ENCODE results near the gene CNTN6.

GRCh38 chr3:1103525-1103924 is 10.7 kb downstream of the CNTN6 start:
- TF ChIP-seq CTCF (IDR thresholded peaks at IDR 0.05 in 2 of 3, conservative IDR thresholded peaks at IDR 0.05 in 1 of 3; ENCODE audit: borderline replicate concordance in 1 of 3, insufficient read depth in 1 of 3, low read depth in 2 of 3, low read length in 2 of 3) (no peak), POLR2AphosphoS5 (IDR thresholded peaks at IDR 0.05; ENCODE audit: low read depth, low read length) (no peak), YY1 (IDR thresholded peaks at IDR 0.05; ENCODE audit: extremely low read depth, insufficient replicate concordance, low read depth, low read length) (no peak), ZNF274 (IDR thresholded peaks at IDR 0.05; ENCODE audit: low read depth, low read length) (no peak), EGR1 (IDR thresholded peaks at IDR 0.05; ENCODE audit: low read depth) (no peak), POLR2A (IDR thresholded peaks at IDR 0.05; ENCODE audit: borderline replicate concordance, extremely low read depth, insufficient read depth, insufficient read length) (no peak), MAX (IDR thresholded peaks at IDR 0.05) (no peak), EZH2 (IDR thresholded peaks at IDR 0.05) (no peak), REST (IDR thresholded peaks at IDR 0.05; ENCODE audit: low read depth) (no peak), CEBPB (IDR thresholded peaks at IDR 0.05; ENCODE audit: low read depth) (no peak), SRF (IDR thresholded peaks at IDR 0.05; ENCODE audit: low read depth) (no peak), JUND (IDR thresholded peaks at IDR 0.05) (no peak)

Measured in HCT116 (cell line).